HepG2 (cell line): ENCODE results near the gene PDGFA. TPM values are rescaled to one million over a fixed set of nuclear protein-coding genes. Genes with fewer than 3 reads are reported as not detected.

Source experiments
- AGO1 ChIP-seq: fragments of 200-400 bp; formaldehyde crosslinking; IDR thresholded peaks from 2 replicates; pipeline ENCODE4 v1.6.1; 2017; ENCODE audit warnings: mild to moderate bottlenecking, low read depth, low read length, moderate library complexity; ENCODE audit not compliant: poor library complexity, severe bottlenecking
- ATF4 ChIP-seq, 2 experiments: fragments of 450-650 bp in 1 of 2; sonication (generic) in 1 of 2; formaldehyde crosslinking; IDR thresholded peaks; 2 replicates each; pipeline versions ENCODE4 v1.5.0 to v1.8.0; 2020 to 2022; ENCODE audit warnings: mild to moderate bottlenecking in 1 of 2, missing genetic modification reagents in 1 of 2
- CHCHD3 ChIP-seq: sonication (generic); formaldehyde crosslinking; IDR thresholded peaks from 2 replicates; pipeline ENCODE4 v1.8.0; 2022; ENCODE audit warnings: mild to moderate bottlenecking, missing genetic modification reagents, moderate library complexity
- CREB1 ChIP-seq, 2 experiments: fragments of 450-650 bp in 1 of 2; IDR thresholded peaks; 2 replicates each; pipeline ENCODE4 v1.6.1; 2016 to 2017; ENCODE audit warnings: control low read depth in 1 of 2, mild to moderate bottlenecking in 1 of 2, missing compliant biosample characterization in 1 of 2, missing genetic modification characterization in 1 of 2
- GATAD2A ChIP-seq: IDR thresholded peaks from 2 replicates; pipeline ENCODE4 v1.6.1; 2016
- GLI4 ChIP-seq: sonication (generic); formaldehyde crosslinking; IDR thresholded peaks from 2 replicates; pipeline ENCODE4 v1.5.1; 2020; ENCODE audit warnings: missing genetic modification reagents, mild to moderate bottlenecking, moderate library complexity, borderline replicate concordance
- GLMP ChIP-seq: sonication (generic); formaldehyde crosslinking; IDR thresholded peaks from 2 replicates; pipeline ENCODE4 v1.9.0; 2021; ENCODE audit warnings: missing genetic modification reagents, mild to moderate bottlenecking, borderline replicate concordance
- MTA1 ChIP-seq: sonication (generic); formaldehyde crosslinking; IDR thresholded peaks from 2 replicates; pipeline ENCODE4 v1.4.0; 2020; ENCODE audit warnings: missing genetic modification reagents, mild to moderate bottlenecking, borderline replicate concordance
- NR2C2 ChIP-seq: sonication (generic); formaldehyde crosslinking; IDR thresholded peaks from 2 replicates; pipeline ENCODE4 v1.4.0; 2020; ENCODE audit warnings: missing genetic modification reagents, mild to moderate bottlenecking, moderate library complexity, borderline replicate concordance
- PHF21A ChIP-seq: sonication (generic); formaldehyde crosslinking; IDR thresholded peaks from 2 replicates; pipeline ENCODE4 v1.5.0; 2020; ENCODE audit warnings: mild to moderate bottlenecking, missing genetic modification reagents
- PRDM4 ChIP-seq: sonication (generic); formaldehyde crosslinking; IDR thresholded peaks from 2 replicates; pipeline ENCODE4 v1.9.0; 2021; ENCODE audit warnings: missing genetic modification reagents, borderline replicate concordance
- SOX13 ChIP-seq, 3 experiments: fragments of 450-650 bp in 1 of 3; sonication (generic) in 1 of 3; formaldehyde crosslinking in 1 of 3; IDR thresholded peaks in 2 of 3; conservative IDR thresholded peaks in 1 of 3; 2 replicates each; pipeline versions ENCODE4 v1.5.0 to v1.6.1; 2016 to 2020; ENCODE audit warnings: antibody characterized with exemption in 1 of 3, mild to moderate bottlenecking in 1 of 3, missing compliant biosample characterization in 1 of 3, missing genetic modification reagents in 1 of 3, moderate library complexity in 1 of 3
- TP53 ChIP-seq: sonication (generic); formaldehyde crosslinking; conservative IDR thresholded peaks from 2 replicates; pipeline ENCODE4 v1.4.0; 2020; ENCODE audit warnings: missing genetic modification reagents
- ZFY ChIP-seq: sonication (generic); formaldehyde crosslinking; IDR thresholded peaks from 2 replicates; pipeline ENCODE4 v1.4.0; 2020; ENCODE audit warnings: missing genetic modification reagents
- ZNF143 ChIP-seq: sonication (generic); formaldehyde crosslinking; IDR thresholded peaks from 2 replicates; pipeline ENCODE4 v1.4.0; 2020; ENCODE audit warnings: missing genetic modification reagents
- ZNF513 ChIP-seq: sonication (generic); formaldehyde crosslinking; conservative IDR thresholded peaks from 2 replicates; pipeline ENCODE4 v1.5.0; 2020; ENCODE audit warnings: missing genetic modification reagents
- ZNF710 ChIP-seq: sonication (generic); formaldehyde crosslinking; IDR thresholded peaks from 2 replicates; pipeline ENCODE4 v1.5.0; 2020; ENCODE audit warnings: mild to moderate bottlenecking, missing genetic modification reagents, borderline replicate concordance
- polyA plus RNA-seq, 8 experiments: library from polyadenylated mRNA; depleted of rRNA in 3 of 8; stranded (reverse) in 7 of 8; unstranded in 1 of 8; fragments of >200 nt; fragmentation: Illumina TruSeq in 4 of 8; extraction: Trizol in 4 of 8; gene quantifications; 2 replicates each; pipeline versions ENCODE4 v1.2.1 to v1.2.3, GENCODE V29; 2011 to 2016; ENCODE audit warnings: low read depth in 4 of 8, missing spikeins in 1 of 8, mixed read lengths in 1 of 8; ENCODE audit not compliant: insufficient read depth in 1 of 8
- total RNA-seq, 5 experiments: library from RNA; depleted of rRNA; stranded (reverse); fragments of >200 nt; fragmentation: Illumina TruSeq; extraction: Trizol; gene quantifications; 2 replicates each; pipeline ENCODE4 v1.2.3, GENCODE V29; 2016; ENCODE audit warnings: low read depth in 1 of 5

PDGFA gene
- total and polyA plus RNA-seq, 2 of the 13 experiments (the other 11 are each of a cell fraction or from before 2014, with no cell fraction given): 1.5 to 3.4 TPM

GRCh38 chr7:457814-458510 is 61.7 kb downstream of the PDGFA start (continued):
- TF ChIP-seq ZNF513 (CRISPR knock-in tag) (no peak), MTA1 (CRISPR knock-in tag) (no peak), ZFY (peak; percentile 45; the same call in 1 of the 2 replicates), GLMP (CRISPR knock-in tag) (no peak), GLI4 (CRISPR knock-in tag) (no peak), GATAD2A (CRISPR knock-in tag) (peak; percentile 51; the same call in 1 of the 2 replicates), PRDM4 (no peak), TP53 (CRISPR knock-in tag) (no peak), CHCHD3 (no peak), ZNF710 (0 out of 2 replicates have a peak, but pooled peaks have one; percentile 31), CREB1 (IDR thresholded peaks at IDR 0.05) (no peak), CREB1 (CRISPR knock-in tag; IDR thresholded peaks at IDR 0.05) (no peak), ATF4 (CRISPR knock-in tag; IDR thresholded peaks at IDR 0.05) (no peak), ZNF143 (CRISPR knock-in tag) (no peak), AGO1 (no peak), PHF21A (CRISPR knock-in tag) (peak; percentile 17; the same call in 1 of the 2 replicates), SOX13 (IDR thresholded peaks at IDR 0.05) (no peak), SOX13 (CRISPR knock-in tag; conservative IDR thresholded peaks at IDR 0.05 in 1 of 2, IDR thresholded peaks at IDR 0.05 in 1 of 2) (peak in 1 of 2 experiments; percentile 27; a peak in 1 of 4 replicates), NR2C2 (CRISPR knock-in tag) (peak; percentile 24; the same call in 1 of the 2 replicates)
